MCF 10A (cell line): ENCODE results near the gene MKRN2. TPM values are rescaled to one million over a fixed set of nuclear protein-coding genes. Genes with fewer than 3 reads are reported as not detected.

Experiments
- BruUV-seq: library from RNA; stranded (reverse); fragments of 400-500 nt; replicated peaks from 2 replicates; lab custom pipeline; 2021; lab: Mats Ljungman, UMichigan
- CTCF ChIA-PET: fragments of 300-600 bp; sonication (Branson Sonifier 250); formaldehyde crosslinking; extraction: SDS; loops from one replicate; lab custom pipeline; 2021; ENCODE audit warnings: antibody characterized with exemption, inconsistent platforms; lab: Yijun Ruan, JAX
- POLR2A ChIA-PET: fragments of 300-600, 350-650 bp; sonication (Branson Sonifier 250); formaldehyde crosslinking; extraction: SDS; loops from one replicate; lab custom pipeline; 2020; ENCODE audit warnings: antibody characterized with exemption, inconsistent platforms; lab: Yijun Ruan, JAX
- DNase-seq: peaks from one replicate; pipeline ENCODE4 v3.0.0-alpha.2; 2018; ENCODE audit not compliant: unreplicated experiment
- H3K27ac Mint-ChIP-seq: one replicate; pipeline ENCODE4 v1.8.0; 2022; ENCODE audit warnings: mild to moderate bottlenecking, low read depth, mixed read lengths; ENCODE audit not compliant: unreplicated experiment
- H3K27me3 Mint-ChIP-seq: one replicate; pipeline ENCODE4 v1.8.0; 2022; ENCODE audit warnings: mixed read lengths; ENCODE audit not compliant: insufficient read depth, unreplicated experiment
- H3K36me3 Mint-ChIP-seq: one replicate; pipeline ENCODE4 v1.8.0; 2022; ENCODE audit warnings: mild to moderate bottlenecking, moderate library complexity, mixed read lengths; ENCODE audit not compliant: insufficient read depth, unreplicated experiment
- H3K4me1 Mint-ChIP-seq: one replicate; pipeline ENCODE4 v1.8.0; 2022; ENCODE audit warnings: mixed read lengths; ENCODE audit not compliant: insufficient read depth, unreplicated experiment
- H3K4me3 Mint-ChIP-seq: one replicate; pipeline ENCODE4 v1.8.0; 2022; ENCODE audit warnings: mild to moderate bottlenecking, moderate library complexity, mixed read lengths; ENCODE audit not compliant: unreplicated experiment
- H3K9me3 Mint-ChIP-seq: one replicate; pipeline ENCODE4 v1.8.0; 2022; ENCODE audit warnings: mixed read lengths; ENCODE audit not compliant: unreplicated experiment
- intact Hi-C: fragments of 100-400 bp; cut with micrococcal nuclease; formaldehyde crosslinking; loops from 2 replicates; pipeline ENCODE4 v1.14.1; 2022
- total RNA-seq: library from RNA; stranded (reverse); gene quantifications from 2 replicates; pipeline ENCODE4 v1.2.3, GENCODE V29; 2022
- TF ChIP-seq, protein P1 (sequence below): fragments of 200-600 bp; IDR thresholded peaks from one replicate; pipeline ENCODE4 v1.8.0; 2022; ENCODE audit warnings: antibody characterized with exemption, mild to moderate bottlenecking; ENCODE audit not compliant: unreplicated experiment

The MKRN2 gene
- total RNA-seq, 1 experiment from 2014 or later = 25.6 TPM

- Mint-ChIP-seq H3K36me3 (peaks cover 90% of the 10 kb centered on the region), H3K9me3 (no peaks in the 10 kb centered on the region), H3K4me3 (no peak overlapping the region), H3K4me1 (no peaks in the 10 kb centered on the region), H3K27me3 (no peaks in the 10 kb centered on the region), H3K27ac (no peak overlapping the region)
- no peak for DNase-seq
- TF ChIP-seq, protein P1, sequence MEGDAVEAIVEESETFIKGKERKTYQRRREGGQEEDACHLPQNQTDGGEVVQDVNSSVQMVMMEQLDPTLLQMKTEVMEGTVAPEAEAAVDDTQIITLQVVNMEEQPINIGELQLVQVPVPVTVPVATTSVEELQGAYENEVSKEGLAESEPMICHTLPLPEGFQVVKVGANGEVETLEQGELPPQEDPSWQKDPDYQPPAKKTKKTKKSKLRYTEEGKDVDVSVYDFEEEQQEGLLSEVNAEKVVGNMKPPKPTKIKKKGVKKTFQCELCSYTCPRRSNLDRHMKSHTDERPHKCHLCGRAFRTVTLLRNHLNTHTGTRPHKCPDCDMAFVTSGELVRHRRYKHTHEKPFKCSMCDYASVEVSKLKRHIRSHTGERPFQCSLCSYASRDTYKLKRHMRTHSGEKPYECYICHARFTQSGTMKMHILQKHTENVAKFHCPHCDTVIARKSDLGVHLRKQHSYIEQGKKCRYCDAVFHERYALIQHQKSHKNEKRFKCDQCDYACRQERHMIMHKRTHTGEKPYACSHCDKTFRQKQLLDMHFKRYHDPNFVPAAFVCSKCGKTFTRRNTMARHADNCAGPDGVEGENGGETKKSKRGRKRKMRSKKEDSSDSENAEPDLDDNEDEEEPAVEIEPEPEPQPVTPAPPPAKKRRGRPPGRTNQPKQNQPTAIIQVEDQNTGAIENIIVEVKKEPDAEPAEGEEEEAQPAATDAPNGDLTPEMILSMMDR = no peak
- ChIA-PET CTCF (interaction anchor here (0.9 to 1.0 kb wide), 2 partner anchors 9 to 38 kb away, joined by 3 read pairs; no protein-coding TSS in a partner anchor), POLR2A (no interaction called here)
- BruUV-seq = no TSS peak
- intact Hi-C loops = no loop called here
Measured at GRCh38 chr3:12574131-12574530, 17.2 kb downstream of the MKRN2 start.

DNA sequence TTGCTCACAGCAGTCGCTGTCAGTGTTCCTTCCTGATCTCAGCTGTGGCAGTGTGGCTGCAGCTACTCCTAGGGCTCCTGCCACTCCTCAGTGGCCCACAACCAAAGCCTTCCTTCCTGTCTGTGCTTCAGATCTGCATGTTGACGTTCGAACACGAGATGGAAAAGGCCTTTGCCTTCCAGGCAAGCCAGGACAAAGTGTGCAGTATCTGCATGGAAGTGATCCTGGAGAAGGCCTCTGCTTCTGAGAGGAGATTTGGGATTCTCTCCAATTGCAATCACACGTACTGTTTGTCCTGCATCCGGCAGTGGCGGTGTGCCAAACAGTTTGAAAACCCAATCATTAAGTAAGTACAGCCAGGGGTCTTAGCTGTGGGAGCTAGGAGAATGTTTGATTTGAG is 17.8 kb downstream of the MKRN2 start:
- no TSS peak for BruUV-seq
- intact Hi-C loops = no loop called here
- Mint-ChIP-seq H3K4me1 (no peaks in the 10 kb centered on the region), H3K27me3 (no peaks in the 10 kb centered on the region), H3K4me3 (no peak overlapping the region), H3K27ac (no peak overlapping the region), H3K9me3 (no peaks in the 10 kb centered on the region), H3K36me3 (peaks cover 90% of the 10 kb centered on the region)
- TF ChIP-seq, protein P1 = no peak
- DNase-seq = no peak
- POLR2A ChIA-PET = no interaction called here
- CTCF ChIA-PET = interaction anchor here (1.0 kb wide), 1 partner anchor 37 kb away, joined by 3 read pairs; no protein-coding TSS in a partner anchor

DNA sequence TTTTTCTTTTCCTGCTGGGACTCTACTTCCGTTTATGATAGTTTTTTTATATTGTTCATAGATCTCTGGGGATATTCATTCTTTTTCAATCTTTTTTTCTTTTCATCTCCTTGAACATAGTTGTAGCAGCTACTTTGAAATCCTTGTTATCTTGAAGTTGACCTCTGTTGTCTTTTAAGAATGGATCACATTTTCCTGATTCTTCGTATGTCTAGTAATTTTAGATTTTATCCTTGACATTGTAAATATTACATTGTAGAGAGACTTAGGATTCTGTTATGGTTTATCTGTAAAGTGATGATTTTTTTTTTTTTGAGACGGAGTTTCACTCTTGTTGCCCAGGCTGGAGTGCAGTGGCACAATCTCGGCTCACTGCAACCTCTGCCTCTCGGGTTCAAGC is 20.5 kb downstream of the MKRN2 start:
- TF ChIP-seq, protein P1 = no peak
- H3K36me3 Mint-ChIP-seq = peaks cover 90% of the 10 kb centered on the region
- H3K9me3 Mint-ChIP-seq = no peaks in the 10 kb centered on the region
- H3K27me3 Mint-ChIP-seq = no peaks in the 10 kb centered on the region
- intact Hi-C loops = no loop called here
- no peak overlapping the region for H3K4me3 Mint-ChIP-seq
- H3K4me1 Mint-ChIP-seq = no peaks in the 10 kb centered on the region
- no TSS peak for BruUV-seq
- no peak overlapping the region for H3K27ac Mint-ChIP-seq
- POLR2A ChIA-PET = interaction anchor here (0.7 kb wide), 1 partner anchor 22 kb away, joined by 3 read pairs; no protein-coding TSS in a partner anchor
- DNase-seq = no peak
- CTCF ChIA-PET = no interaction called here

DNA sequence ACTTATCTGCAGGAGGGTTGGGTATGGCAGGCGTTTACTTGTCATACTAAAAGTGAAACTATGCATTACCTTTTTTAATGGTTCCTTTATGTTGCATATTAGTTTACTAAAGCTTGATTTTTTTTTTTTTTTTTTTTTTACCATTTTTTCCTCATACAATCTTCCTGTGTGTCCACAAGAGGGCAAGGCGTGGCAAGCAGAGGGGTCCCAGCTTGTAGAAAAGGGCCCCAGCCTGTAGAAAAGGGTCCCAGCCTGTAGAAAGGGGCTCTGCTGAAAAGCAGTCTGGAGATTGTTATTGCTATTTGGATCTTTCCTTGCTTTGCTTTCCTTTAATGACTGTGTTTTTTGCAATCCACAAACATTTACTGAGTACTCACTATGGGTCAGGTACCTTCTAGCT is 21.9 kb downstream of the MKRN2 start:
- ChIA-PET CTCF (interaction anchor here (0.7 to 1.2 kb wide), 3 partner anchors 11 to 35 kb away, joined by 4 to 6 read pairs (median 4); no protein-coding TSS in a partner anchor), POLR2A (interaction anchor here (0.7 kb wide), 1 partner anchor 261 kb away, joined by 3 read pairs; no protein-coding TSS in a partner anchor)
- H3K9me3 Mint-ChIP-seq = no peaks in the 10 kb centered on the region
- H3K27ac Mint-ChIP-seq = no peak overlapping the region
- no peak for DNase-seq
- H3K4me1 Mint-ChIP-seq = no peaks in the 10 kb centered on the region
- intact Hi-C loops = no loop called here
- no peak overlapping the region for H3K4me3 Mint-ChIP-seq
- H3K36me3 Mint-ChIP-seq = peaks cover 90% of the 10 kb centered on the region
- TF ChIP-seq, protein P1 = peak; percentile 10
- no TSS peak for BruUV-seq
- no peaks in the 10 kb centered on the region for H3K27me3 Mint-ChIP-seq
